MCF 10A (cell line): ENCODE measurements around the gene PDE4D. TPM values are rescaled to one million over a fixed set of nuclear protein-coding genes. Genes with fewer than 3 reads are reported as not detected.

Experiments
- Bru-seq: library from RNA; stranded (reverse); fragments of 400-500 nt; gene quantifications from one replicate; lab custom pipeline; 2021; lab: Mats Ljungman, UMichigan
- BruChase-seq, 2 experiments: library from RNA; stranded (reverse); fragments of 400-500 nt; gene quantifications; one replicate each; lab custom pipeline; 2021; lab: Mats Ljungman, UMichigan
- BruUV-seq: library from RNA; stranded (reverse); fragments of 400-500 nt; replicated peaks from 2 replicates; lab custom pipeline; 2021; lab: Mats Ljungman, UMichigan
- CTCF ChIA-PET: fragments of 300-600 bp; sonication (Branson Sonifier 250); formaldehyde crosslinking; extraction: SDS; loops from one replicate; lab custom pipeline; 2021; ENCODE audit warnings: antibody characterized with exemption, inconsistent platforms; lab: Yijun Ruan, JAX
- POLR2A ChIA-PET: fragments of 300-600, 350-650 bp; sonication (Branson Sonifier 250); formaldehyde crosslinking; extraction: SDS; loops from one replicate; lab custom pipeline; 2020; ENCODE audit warnings: antibody characterized with exemption, inconsistent platforms; lab: Yijun Ruan, JAX
- DNase-seq: peaks from one replicate; pipeline ENCODE4 v3.0.0-alpha.2; 2018; ENCODE audit not compliant: unreplicated experiment
- H3K27ac Mint-ChIP-seq: one replicate; pipeline ENCODE4 v1.8.0; 2022; ENCODE audit warnings: mild to moderate bottlenecking, low read depth, mixed read lengths; ENCODE audit not compliant: unreplicated experiment
- H3K27me3 Mint-ChIP-seq: one replicate; pipeline ENCODE4 v1.8.0; 2022; ENCODE audit warnings: mixed read lengths; ENCODE audit not compliant: insufficient read depth, unreplicated experiment
- H3K36me3 Mint-ChIP-seq: one replicate; pipeline ENCODE4 v1.8.0; 2022; ENCODE audit warnings: mild to moderate bottlenecking, moderate library complexity, mixed read lengths; ENCODE audit not compliant: insufficient read depth, unreplicated experiment
- H3K4me1 Mint-ChIP-seq: one replicate; pipeline ENCODE4 v1.8.0; 2022; ENCODE audit warnings: mixed read lengths; ENCODE audit not compliant: insufficient read depth, unreplicated experiment
- H3K4me3 Mint-ChIP-seq: one replicate; pipeline ENCODE4 v1.8.0; 2022; ENCODE audit warnings: mild to moderate bottlenecking, moderate library complexity, mixed read lengths; ENCODE audit not compliant: unreplicated experiment
- H3K9me3 Mint-ChIP-seq: one replicate; pipeline ENCODE4 v1.8.0; 2022; ENCODE audit warnings: mixed read lengths; ENCODE audit not compliant: unreplicated experiment
- intact Hi-C: fragments of 100-400 bp; cut with micrococcal nuclease; formaldehyde crosslinking; loops from 2 replicates; pipeline ENCODE4 v1.14.1; 2022
- long read RNA-seq: library from polyadenylated mRNA; stranded (forward); transcript quantifications from one replicate; pipeline ENCODE4 v2.0.0, GENCODE V29; 2022
- total RNA-seq: library from RNA; stranded (reverse); gene quantifications from 2 replicates; pipeline ENCODE4 v1.2.3, GENCODE V29; 2022
- TF ChIP-seq, protein P1 (sequence below): fragments of 200-600 bp; IDR thresholded peaks from one replicate; pipeline ENCODE4 v1.8.0; 2022; ENCODE audit warnings: antibody characterized with exemption, mild to moderate bottlenecking; ENCODE audit not compliant: unreplicated experiment

Gene PDE4D
- 61.9 and 85.0 TPM in 2 replicates for total RNA-seq
- percentile 79 among the genes with signal in this experiment for Bru-seq, nascent RNA
- BruChase-seq, experiment 1, labeled RNA remaining after a 6-hour chase = percentile 58 among the genes with signal in this experiment
- BruChase-seq, experiment 2, labeled RNA remaining after a 2-hour chase = percentile 69 among the genes with signal in this experiment
- long read RNA-seq, transcript PDE4D-223 (10 exons, 2,175 nt) = major isoform, 14 of 57 reads
- long read RNA-seq, transcript PDE4D-204 (11 exons, 2,969 nt) = minor isoform, 11 of 57 reads
- long read RNA-seq, partial matches to known transcripts = 2 of 57 reads
- long read RNA-seq, other reads (novel, unspliced or antisense) = 30 of 57 reads

- H3K27ac Mint-ChIP-seq = no peak within 1 kb of the TSS
- TF ChIP-seq, protein P1, sequence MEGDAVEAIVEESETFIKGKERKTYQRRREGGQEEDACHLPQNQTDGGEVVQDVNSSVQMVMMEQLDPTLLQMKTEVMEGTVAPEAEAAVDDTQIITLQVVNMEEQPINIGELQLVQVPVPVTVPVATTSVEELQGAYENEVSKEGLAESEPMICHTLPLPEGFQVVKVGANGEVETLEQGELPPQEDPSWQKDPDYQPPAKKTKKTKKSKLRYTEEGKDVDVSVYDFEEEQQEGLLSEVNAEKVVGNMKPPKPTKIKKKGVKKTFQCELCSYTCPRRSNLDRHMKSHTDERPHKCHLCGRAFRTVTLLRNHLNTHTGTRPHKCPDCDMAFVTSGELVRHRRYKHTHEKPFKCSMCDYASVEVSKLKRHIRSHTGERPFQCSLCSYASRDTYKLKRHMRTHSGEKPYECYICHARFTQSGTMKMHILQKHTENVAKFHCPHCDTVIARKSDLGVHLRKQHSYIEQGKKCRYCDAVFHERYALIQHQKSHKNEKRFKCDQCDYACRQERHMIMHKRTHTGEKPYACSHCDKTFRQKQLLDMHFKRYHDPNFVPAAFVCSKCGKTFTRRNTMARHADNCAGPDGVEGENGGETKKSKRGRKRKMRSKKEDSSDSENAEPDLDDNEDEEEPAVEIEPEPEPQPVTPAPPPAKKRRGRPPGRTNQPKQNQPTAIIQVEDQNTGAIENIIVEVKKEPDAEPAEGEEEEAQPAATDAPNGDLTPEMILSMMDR = no peak
- no TSS peak for BruUV-seq
- peak; percentile 34 for DNase-seq
- POLR2A ChIA-PET = no interaction called here
- peak within 1 kb of the TSS; percentile 38 for H3K4me3 Mint-ChIP-seq
- H3K9me3 Mint-ChIP-seq = no peaks in the 10 kb centered on the region
- intact Hi-C loops = no loop called here
- H3K36me3 Mint-ChIP-seq = no peaks in the 10 kb centered on the region
- no peaks in the 10 kb centered on the region for H3K4me1 Mint-ChIP-seq
- CTCF ChIA-PET = no interaction called here
- H3K27me3 Mint-ChIP-seq = peaks cover 98% of the 10 kb centered on the region
Measured at GRCh38 chr5:59893429-59894227, at the start of gene PDE4D. PDE4D (minus strand) TSS chr5:59893726.

- intact Hi-C loops = no loop called here
- Mint-ChIP-seq H3K9me3 (no peaks in the 10 kb centered on the region), H3K27me3 (peaks cover 33% of the 10 kb centered on the region), H3K4me1 (no peaks in the 10 kb centered on the region), H3K27ac (no peak overlapping the region), H3K36me3 (no peaks in the 10 kb centered on the region), H3K4me3 (no peak overlapping the region)
- TF ChIP-seq, protein P1 = no peak
- BruUV-seq = no TSS peak
- ChIA-PET POLR2A (no interaction called here), CTCF (no interaction called here)
- no peak for DNase-seq
Measured at GRCh38 chr5:59937633-59938032, 44.1 kb upstream of the PDE4D start.

- TF ChIP-seq, protein P1 = no peak
- DNase-seq = no peak
- H3K4me1 Mint-ChIP-seq = no peaks in the 10 kb centered on the region
- no peaks in the 10 kb centered on the region for H3K9me3 Mint-ChIP-seq
- intact Hi-C loops = loop anchor here (1.0 kb wide), 1 partner anchor 113 kb away; no protein-coding TSS in a partner anchor
- BruUV-seq = no TSS peak
- ChIA-PET CTCF (interaction anchor here (0.6 to 2.5 kb wide), 3 partner anchors 48 to 324 kb away, joined by 3 to 19 read pairs (median 6); no protein-coding TSS in a partner anchor), POLR2A (interaction anchor here (0.6 kb wide), 1 partner anchor 27 kb away, joined by 3 read pairs; no protein-coding TSS in a partner anchor)
- H3K27me3 Mint-ChIP-seq = peaks cover 91% of the 10 kb centered on the region
- no peak overlapping the region for H3K27ac Mint-ChIP-seq
- no peaks in the 10 kb centered on the region for H3K36me3 Mint-ChIP-seq
- H3K4me3 Mint-ChIP-seq = no peak overlapping the region
Measured at GRCh38 chr5:59923465-59923864, 29.9 kb upstream of the PDE4D start.

DNA sequence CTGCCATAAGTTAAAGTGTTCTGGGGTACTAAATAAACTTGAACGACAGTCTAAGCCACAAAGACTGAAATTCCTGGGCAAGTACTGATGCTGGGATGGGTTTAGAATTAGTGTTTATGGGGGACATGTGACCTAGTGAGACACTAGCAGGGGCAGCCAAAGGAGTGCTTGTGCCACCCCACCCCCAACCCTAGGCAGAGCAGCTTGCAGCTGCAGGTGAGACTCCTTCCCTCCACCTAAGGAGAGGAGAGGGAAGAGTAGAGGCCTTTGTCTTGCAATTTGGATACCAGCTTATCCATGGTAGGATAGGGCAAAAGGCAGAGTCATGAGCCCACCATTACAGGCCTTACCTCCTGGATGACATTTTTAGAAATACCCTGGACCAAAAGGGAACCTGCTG is 28.7 kb upstream of the PDE4D start:
- no peaks in the 10 kb centered on the region for H3K9me3 Mint-ChIP-seq
- no peaks in the 10 kb centered on the region for H3K4me1 Mint-ChIP-seq
- intact Hi-C loops = no loop called here
- no peaks in the 10 kb centered on the region for H3K36me3 Mint-ChIP-seq
- H3K27ac Mint-ChIP-seq = no peak overlapping the region
- H3K27me3 Mint-ChIP-seq = peaks cover 83% of the 10 kb centered on the region
- no peak for DNase-seq
- no TSS peak for BruUV-seq
- TF ChIP-seq, protein P1 = no peak
- H3K4me3 Mint-ChIP-seq = no peak overlapping the region
- CTCF ChIA-PET = interaction anchor here (2.5 kb wide), 1 partner anchor 112 kb away, joined by 19 read pairs; no protein-coding TSS in a partner anchor
- POLR2A ChIA-PET = no interaction called here
